GM23338 (cell line): ENCODE measurements around the gene MAP2K5. TPM values are rescaled to one million over a fixed set of nuclear protein-coding genes. Genes with fewer than 3 reads are reported as not detected.
"Not testable (repeated sequence)": the region's sequence is repeated elsewhere in the genome, so short reads cannot be mapped to it uniquely, and the experiment has no call there.

Experiments used
- ATAC-seq: fragments of 200-7000 bp; cut with Tn5 transposase; 3 replicates; pipeline ENCODE4 v1.9.1; 2020
- DNase-seq: peaks from one replicate; pipeline ENCODE4 v3.0.0-alpha.2; 2015; ENCODE audit warnings: low spot score
- H2AFZ ChIP-seq: fragments of 200-600 bp; sonication (generic); 2 replicates; pipeline ENCODE4 v1.8.0; 2016; ENCODE audit warnings: antibody characterized with exemption, mild to moderate bottlenecking, moderate library complexity
- H3F3A ChIP-seq: fragments of 200-600 bp; sonication (generic); replicated peaks from 2 replicates; pipeline ENCODE4 v1.8.0; 2017; ENCODE audit warnings: antibody characterized with exemption, mixed run types, low read depth
- H3K27ac ChIP-seq: fragments of 200-600 bp; sonication (generic); 2 replicates; pipeline ENCODE4 v1.6.1; 2016; ENCODE audit warnings: low read depth
- H3K27me3 ChIP-seq: fragments of 200-600 bp; sonication (generic); 2 replicates; pipeline ENCODE4 v1.8.0; 2016; ENCODE audit warnings: mild to moderate bottlenecking, mixed run types, moderate library complexity; ENCODE audit not compliant: insufficient read depth
- H3K36me3 ChIP-seq: fragments of 200-600 bp; sonication (generic); 2 replicates; pipeline ENCODE4 v1.8.0; 2016; ENCODE audit warnings: mild to moderate bottlenecking; ENCODE audit not compliant: insufficient read depth
- H3K4me1 ChIP-seq: fragments of 200-600 bp; sonication (generic); 2 replicates; pipeline ENCODE4 v1.8.0; 2016; ENCODE audit warnings: mild to moderate bottlenecking, moderate library complexity; ENCODE audit not compliant: insufficient read depth
- H3K4me2 ChIP-seq: fragments of 200-600 bp; sonication (generic); 2 replicates; pipeline ENCODE4 v1.7.1; 2017; ENCODE audit warnings: mixed run types
- H3K4me3 ChIP-seq: fragments of 200-600 bp; sonication (generic); 2 replicates; pipeline ENCODE4 v1.6.1; 2016; ENCODE audit warnings: mixed run types
- H3K79me2 ChIP-seq: fragments of 200-600 bp; sonication (generic); replicated peaks from 2 replicates; pipeline ENCODE4 v1.8.0; 2017; ENCODE audit warnings: mild to moderate bottlenecking; ENCODE audit not compliant: insufficient read depth
- H3K9me2 ChIP-seq: fragments of 200-600 bp; sonication (generic); 2 replicates; pipeline ENCODE4 v1.8.0; 2017; ENCODE audit not compliant: insufficient read depth
- H4K20me1 ChIP-seq: fragments of 200-600 bp; sonication (generic); replicated peaks from 2 replicates; pipeline ENCODE4 v1.8.0; 2017; ENCODE audit warnings: mild to moderate bottlenecking; ENCODE audit not compliant: insufficient read depth
- H3K27ac Mint-ChIP-seq: 2 replicates; pipeline ENCODE4 v1.8.0; 2020; ENCODE audit warnings: inconsistent platforms, mild to moderate bottlenecking, moderate library complexity, mixed read lengths
- H3K27me3 Mint-ChIP-seq: 3 replicates; pipeline ENCODE4 v1.8.0; 2022; ENCODE audit warnings: low read depth, mild to moderate bottlenecking, moderate library complexity, mixed read lengths, inconsistent platforms; ENCODE audit not compliant: insufficient read depth, poor library complexity
- H3K36me3 Mint-ChIP-seq: 3 replicates; pipeline ENCODE4 v1.8.0; 2021; ENCODE audit warnings: low read depth, mild to moderate bottlenecking, inconsistent platforms, moderate library complexity, mixed read lengths
- H3K4me1 Mint-ChIP-seq: 3 replicates; pipeline ENCODE4 v1.8.0; 2020; ENCODE audit warnings: mild to moderate bottlenecking, inconsistent platforms, mixed read lengths
- H3K4me3 Mint-ChIP-seq: 3 replicates; pipeline ENCODE4 v1.8.0; 2021; ENCODE audit warnings: moderate library complexity, mild to moderate bottlenecking, inconsistent platforms, mixed read lengths
- H3K9me3 Mint-ChIP-seq: 3 replicates; pipeline ENCODE4 v1.8.0; 2020; ENCODE audit warnings: moderate library complexity, mild to moderate bottlenecking, inconsistent platforms, mixed read lengths
- CREB1 ChIP-seq: fragments of 250-450 bp; sonication (Bioruptor Pico); IDR thresholded peaks from 2 replicates; pipeline ENCODE4 v1.5.0; 2020; ENCODE audit warnings: low read depth, mild to moderate bottlenecking, moderate library complexity
- CTCF ChIP-seq, 2 experiments: fragments of 200-600 bp in 1 of 2; sonication (generic) in 1 of 2; conservative IDR thresholded peaks; 2 replicates each; pipeline versions ENCODE4 v1.5.1 to v1.6.1; 2016 to 2017; ENCODE audit warnings: antibody characterized with exemption in 2 of 2, low read depth in 2 of 2, mild to moderate bottlenecking in 2 of 2, moderate library complexity in 1 of 2
- ETS1 ChIP-seq: IDR thresholded peaks from 2 replicates; pipeline ENCODE4 v1.6.1; 2016; ENCODE audit warnings: antibody characterized with exemption
- EZH2 ChIP-seq: fragments of 200-600 bp; sonication (generic); IDR thresholded peaks from one replicate; pipeline ENCODE4 v1.8.0; 2017; ENCODE audit warnings: antibody characterized with exemption, mild to moderate bottlenecking, low read depth; ENCODE audit not compliant: unreplicated experiment
- NANOG ChIP-seq: IDR thresholded peaks from 2 replicates; pipeline ENCODE4 v1.6.1; 2016; ENCODE audit warnings: antibody characterized with exemption, borderline replicate concordance
- POLR2AphosphoS5 ChIP-seq: IDR thresholded peaks from 2 replicates; pipeline ENCODE4 v1.6.1; 2016; ENCODE audit warnings: antibody characterized with exemption, low read depth
- ZNF462 ChIP-seq: fragments of 250-450 bp; sonication (Bioruptor Pico); IDR thresholded peaks from 2 replicates; pipeline ENCODE4 v1.5.0; 2020; ENCODE audit warnings: mild to moderate bottlenecking, moderate library complexity
- polyA plus RNA-seq: library from polyadenylated mRNA; unstranded; fragments of >200 nt; fragmentation: Nextera tagmentation; extraction: Ambion mirVana; gene quantifications from 2 replicates; pipeline ENCODE4 v1.2.1, GENCODE V29; 2016
- total RNA-seq: library from RNA; depleted of rRNA; stranded (reverse); fragments of >200 nt; shearing (Covaris generic); gene quantifications from 2 replicates; pipeline ENCODE4 v1.2.3, GENCODE V29; 2014

Gene MAP2K5
- total and polyA plus RNA-seq, 2 experiments from 2014 or later: 6.5 to 13.6 TPM

- TF ChIP-seq ZNF462: no peak
Measured at GRCh38 chr15:67613708-67614107, 71.2 kb downstream of the MAP2K5 start (continued).

- H3K4me3 ChIP-seq, H3K4me3 Mint-ChIP-seq, H3K27me3 ChIP-seq, H3K79me2 ChIP-seq, H2AFZ ChIP-seq, H3K36me3 ChIP-seq, H3K4me1 ChIP-seq, ATAC-seq, H3K27me3 Mint-ChIP-seq, H3K36me3 Mint-ChIP-seq, H3K4me2 ChIP-seq, H3K27ac ChIP-seq, H3K27ac Mint-ChIP-seq, H3K4me1 Mint-ChIP-seq, H4K20me1 ChIP-seq, H3K9me2 ChIP-seq, H3K9me3 Mint-ChIP-seq, H3F3A ChIP-seq, DNase-seq: not testable (repeated sequence)
Measured at GRCh38 chr15:67615131-67615534, 72.6 kb downstream of the MAP2K5 start.

- H3K27ac Mint-ChIP-seq: no peak overlapping the region
- H3K4me3 ChIP-seq: no peak overlapping the region
- no peaks in the 10 kb centered on the region for H3K36me3 ChIP-seq
- no peaks in the 10 kb centered on the region for H3K36me3 Mint-ChIP-seq
- no peaks in the 10 kb centered on the region for H3K9me2 ChIP-seq
- no peaks in the 10 kb centered on the region for H3F3A ChIP-seq
- H3K27ac ChIP-seq: no peak overlapping the region
- DNase-seq (no peak), ATAC-seq (no peak)
- no peak overlapping the region for H3K4me3 Mint-ChIP-seq
- H3K4me1 Mint-ChIP-seq: 0 out of 3 replicates have a peak, but pooled peaks cover 5% of the 10 kb centered on the region
- H3K27me3 ChIP-seq: no peaks in the 10 kb centered on the region
- no peaks in the 10 kb centered on the region for H4K20me1 ChIP-seq
- H3K27me3 Mint-ChIP-seq: no peaks in the 10 kb centered on the region
- no peaks in the 10 kb centered on the region for H3K9me3 Mint-ChIP-seq
- no peak overlapping the region for H3K4me2 ChIP-seq
- peaks cover 9% of the 10 kb centered on the region; the same call in 1 of the 2 replicates for H3K4me1 ChIP-seq
- H2AFZ ChIP-seq: no peak overlapping the region
- no peaks in the 10 kb centered on the region for H3K79me2 ChIP-seq
- no peak for TF ChIP-seq POLR2AphosphoS5
- TF ChIP-seq EZH2: no peak
- TF ChIP-seq CREB1 (CRISPR knock-in tag): no peak
- TF ChIP-seq NANOG: no peak
- TF ChIP-seq CTCF (conservative IDR thresholded peaks at IDR 0.05; ENCODE audit: low read depth in 2 of 2): no peak
- TF ChIP-seq ETS1: no peak
Measured at GRCh38 chr15:67618297-67618696, 75.8 kb downstream of the MAP2K5 start.
